ENCODE measurements around the gene KCNC4.

Gene KCNC4

GRCh38 chr1:110190282-110190929 lies 19.7 kb upstream of the KCNC4 start:
- Histone ChIP-seq H3K4me1 (ENCODE audit: control insufficient read depth, insufficient read depth, low read length) (peaks cover 20% of the 10 kb centered on the region), H3K9me3 (replicated peaks; ENCODE audit: low read length) (no peaks in the 10 kb centered on the region), H3K27me3 (ENCODE audit: control insufficient read depth, insufficient read depth, low read length) (peaks cover 19% of the 10 kb centered on the region), H3K4me2 (ENCODE audit: low read length) (no peak overlapping the region), H3K36me3 (ENCODE audit: insufficient read depth, low read length) (no peaks in the 10 kb centered on the region), H3K9ac (ENCODE audit: low read depth, low read length) (no peak overlapping the region), H3K4me3 (ENCODE audit: low read length) (no peak overlapping the region)

- Histone ChIP-seq H3K36me3 (ENCODE audit: insufficient read depth, low read length) (no peaks in the 10 kb centered on the region), H3K9ac (ENCODE audit: low read depth, low read length) (no peak overlapping the region), H3K4me1 (ENCODE audit: control insufficient read depth, insufficient read depth, low read length) (peaks cover 12% of the 10 kb centered on the region), H3K9me3 (replicated peaks; ENCODE audit: low read length) (no peaks in the 10 kb centered on the region), H3K4me3 (ENCODE audit: low read length) (no peak overlapping the region), H3K4me2 (ENCODE audit: low read length) (no peak overlapping the region), H3K27me3 (ENCODE audit: control insufficient read depth, insufficient read depth, low read length) (peaks cover 7% of the 10 kb centered on the region)
These were observed 17.6 kb upstream of the KCNC4 start for GRCh38 chr1:110192541-110192940.

GRCh38 chr1:110195196-110195595 lies 14.9 kb upstream of the KCNC4 start:
- H3K27me3 ChIP-seq (ENCODE audit: control insufficient read depth, insufficient read depth, low read length) = peaks cover 7% of the 10 kb centered on the region
- no peaks in the 10 kb centered on the region for H3K36me3 ChIP-seq (ENCODE audit: insufficient read depth, low read length)
- H3K4me3 ChIP-seq (ENCODE audit: low read length) = no peak overlapping the region
- H3K4me2 ChIP-seq (ENCODE audit: low read length) = no peak overlapping the region
- H3K9ac ChIP-seq (ENCODE audit: low read depth, low read length) = no peak overlapping the region
- no peaks in the 10 kb centered on the region for H3K9me3 ChIP-seq (replicated peaks; ENCODE audit: low read length)
- H3K4me1 ChIP-seq (ENCODE audit: control insufficient read depth, insufficient read depth, low read length) = no peaks in the 10 kb centered on the region

- no peaks in the 10 kb centered on the region for H3K4me1 ChIP-seq (ENCODE audit: control insufficient read depth, insufficient read depth, low read length)
- peaks cover 7% of the 10 kb centered on the region for H3K27me3 ChIP-seq (ENCODE audit: control insufficient read depth, insufficient read depth, low read length)
- no peak overlapping the region for H3K9ac ChIP-seq (ENCODE audit: low read depth, low read length)
- no peak overlapping the region for H3K4me2 ChIP-seq (ENCODE audit: low read length)
- H3K4me3 ChIP-seq (ENCODE audit: low read length) = no peak overlapping the region
- no peaks in the 10 kb centered on the region for H3K36me3 ChIP-seq (ENCODE audit: insufficient read depth, low read length)
- no peaks in the 10 kb centered on the region for H3K9me3 ChIP-seq (replicated peaks; ENCODE audit: low read length)
These were observed 13.0 kb upstream of the KCNC4 start for GRCh38 chr1:110196917-110197765.

- peaks cover under 1% of the 10 kb centered on the region for H3K27me3 ChIP-seq (ENCODE audit: control insufficient read depth, insufficient read depth, low read length)
- H3K9ac ChIP-seq (ENCODE audit: low read depth, low read length) = no peak overlapping the region
- no peak overlapping the region for H3K4me2 ChIP-seq (ENCODE audit: low read length)
- H3K4me3 ChIP-seq (ENCODE audit: low read length) = no peak overlapping the region
- no peaks in the 10 kb centered on the region for H3K9me3 ChIP-seq (replicated peaks; ENCODE audit: low read length)
- H3K36me3 ChIP-seq (ENCODE audit: insufficient read depth, low read length) = no peaks in the 10 kb centered on the region
- peaks cover under 1% of the 10 kb centered on the region for H3K4me1 ChIP-seq (ENCODE audit: control insufficient read depth, insufficient read depth, low read length)
These were observed 12.0 kb upstream of the KCNC4 start for GRCh38 chr1:110197905-110198629.

- Histone ChIP-seq H3K4me1 (ENCODE audit: control insufficient read depth, insufficient read depth, low read length) (peaks cover 7% of the 10 kb centered on the region), H3K36me3 (ENCODE audit: insufficient read depth, low read length) (no peaks in the 10 kb centered on the region), H3K4me2 (ENCODE audit: low read length) (no peak overlapping the region), H3K9ac (ENCODE audit: low read depth, low read length) (no peak overlapping the region), H3K9me3 (replicated peaks; ENCODE audit: low read length) (no peaks in the 10 kb centered on the region), H3K27me3 (ENCODE audit: control insufficient read depth, insufficient read depth, low read length) (no peaks in the 10 kb centered on the region), H3K4me3 (ENCODE audit: low read length) (no peak overlapping the region)
These were observed 11.4 kb upstream of the KCNC4 start for GRCh38 chr1:110198746-110199145.

- Histone ChIP-seq H3K4me3 (ENCODE audit: low read length) (no peak overlapping the region), H3K27me3 (ENCODE audit: control insufficient read depth, insufficient read depth, low read length) (no peaks in the 10 kb centered on the region), H3K9ac (ENCODE audit: low read depth, low read length) (no peak overlapping the region), H3K4me2 (ENCODE audit: low read length) (no peak overlapping the region), H3K9me3 (replicated peaks; ENCODE audit: low read length) (no peaks in the 10 kb centered on the region), H3K4me1 (ENCODE audit: control insufficient read depth, insufficient read depth, low read length) (peaks cover 11% of the 10 kb centered on the region), H3K36me3 (ENCODE audit: insufficient read depth, low read length) (no peaks in the 10 kb centered on the region)
These were observed 9.9 kb upstream of the KCNC4 start for GRCh38 chr1:110200190-110200589.

- no peak overlapping the region for H3K9ac ChIP-seq (ENCODE audit: low read depth, low read length)
These were observed 9.4 kb upstream of the KCNC4 start for GRCh38 chr1:110200666-110201065.

GRCh38 chr1:110201157-110201825 lies 8.8 kb upstream of the KCNC4 start:
- Histone ChIP-seq H3K9me3 (replicated peaks; ENCODE audit: low read length) (no peaks in the 10 kb centered on the region), H3K27me3 (ENCODE audit: control insufficient read depth, insufficient read depth, low read length) (no peaks in the 10 kb centered on the region), H3K36me3 (ENCODE audit: insufficient read depth, low read length) (no peaks in the 10 kb centered on the region), H3K9ac (ENCODE audit: low read depth, low read length) (no peak overlapping the region), H3K4me3 (ENCODE audit: low read length) (no peak overlapping the region), H3K4me2 (ENCODE audit: low read length) (no peak overlapping the region), H3K4me1 (ENCODE audit: control insufficient read depth, insufficient read depth, low read length) (peaks cover 11% of the 10 kb centered on the region)

More at GRCh38 chr1:110200666-110201065, 9.4 kb upstream of the KCNC4 start:
- Histone ChIP-seq H3K4me2 (ENCODE audit: low read length) (no peak overlapping the region), H3K27me3 (ENCODE audit: control insufficient read depth, insufficient read depth, low read length) (no peaks in the 10 kb centered on the region), H3K36me3 (ENCODE audit: insufficient read depth, low read length) (no peaks in the 10 kb centered on the region), H3K4me3 (ENCODE audit: low read length) (no peak overlapping the region), H3K9me3 (replicated peaks; ENCODE audit: low read length) (no peaks in the 10 kb centered on the region), H3K4me1 (ENCODE audit: control insufficient read depth, insufficient read depth, low read length) (peaks cover 11% of the 10 kb centered on the region)

- Histone ChIP-seq H3K27me3 (ENCODE audit: control insufficient read depth, insufficient read depth, low read length) (no peaks in the 10 kb centered on the region), H3K9me3 (replicated peaks; ENCODE audit: low read length) (no peaks in the 10 kb centered on the region), H3K4me2 (ENCODE audit: low read length) (peak overlapping the region; percentile 21), H3K36me3 (ENCODE audit: insufficient read depth, low read length) (no peaks in the 10 kb centered on the region), H3K4me3 (ENCODE audit: low read length) (no peak overlapping the region), H3K9ac (ENCODE audit: low read depth, low read length) (no peak overlapping the region), H3K4me1 (ENCODE audit: control insufficient read depth, insufficient read depth, low read length) (peaks cover 11% of the 10 kb centered on the region)
These were observed 7.0 kb upstream of the KCNC4 start for GRCh38 chr1:110203021-110203661.

- Histone ChIP-seq H3K36me3 (ENCODE audit: insufficient read depth, low read length) (no peaks in the 10 kb centered on the region), H3K4me3 (ENCODE audit: low read length) (no peak overlapping the region), H3K9ac (ENCODE audit: low read depth, low read length) (no peak overlapping the region), H3K9me3 (replicated peaks; ENCODE audit: low read length) (no peaks in the 10 kb centered on the region), H3K4me2 (ENCODE audit: low read length) (no peak overlapping the region), H3K27me3 (ENCODE audit: control insufficient read depth, insufficient read depth, low read length) (no peaks in the 10 kb centered on the region), H3K4me1 (ENCODE audit: control insufficient read depth, insufficient read depth, low read length) (peaks cover 15% of the 10 kb centered on the region)
These were observed 5.0 kb upstream of the KCNC4 start for GRCh38 chr1:110205156-110205555.
